ENCODE results near the gene TMCO4. TPM values are rescaled to one million over a fixed set of nuclear protein-coding genes. Genes with fewer than 3 reads are reported as not detected.

Gene TMCO4
- total RNA-seq, 1 experiment from 2014 or later, result 4.3 TPM

- TF ChIP-seq CTCF (conservative IDR thresholded peaks at IDR 0.05; ENCODE audit: low read depth, low read length) (no peak), EZH2 (IDR thresholded peaks at IDR 0.05; ENCODE audit: borderline replicate concordance, low read depth, low read length, poor library complexity, severe bottlenecking) (no peak)
- Histone ChIP-seq H3K4me3 (ENCODE audit: low read depth, low read length, poor library complexity, severe bottlenecking) (no peak overlapping the region), H3K36me3 (ENCODE audit: insufficient read depth, low read length, poor library complexity, severe bottlenecking) (no peaks in the 10 kb centered on the region), H3K4me1 (ENCODE audit: insufficient read depth, low read length, poor library complexity, severe bottlenecking) (peaks cover 13% of the 10 kb centered on the region), H3K9me3 (ENCODE audit: low read depth, low read length, poor library complexity, severe bottlenecking) (peaks cover 8% of the 10 kb centered on the region), H3K27me3 (replicated peaks; ENCODE audit: insufficient read depth, low read depth, low read length, poor library complexity) (no peaks in the 10 kb centered on the region), H3K27ac (ENCODE audit: low read depth, low read length, poor library complexity, severe bottlenecking) (no peak overlapping the region)
- intact Hi-C loops (cut with micrococcal nuclease; ENCODE audit: unreplicated experiment), result no loop called here
- BruUV-seq (replicated peaks), result no TSS peak
- peak; percentile 56 for DNase-seq (ENCODE audit: low spot score)
- CTCF ChIA-PET, result no interaction called here
- POLR2A ChIA-PET (ENCODE audit: low non-redundant PET), result no interaction called here
Observed at GRCh38 chr1:19730793-19731192, 68.9 kb downstream of the TMCO4 start.

- Histone ChIP-seq H3K4me1 (ENCODE audit: insufficient read depth, low read length, poor library complexity, severe bottlenecking) (peaks cover 7% of the 10 kb centered on the region), H3K27me3 (replicated peaks; ENCODE audit: insufficient read depth, low read depth, low read length, poor library complexity) (no peaks in the 10 kb centered on the region), H3K27ac (ENCODE audit: low read depth, low read length, poor library complexity, severe bottlenecking) (no peak overlapping the region), H3K4me3 (ENCODE audit: low read depth, low read length, poor library complexity, severe bottlenecking) (no peak overlapping the region), H3K9me3 (ENCODE audit: low read depth, low read length, poor library complexity, severe bottlenecking) (peaks cover 8% of the 10 kb centered on the region), H3K36me3 (ENCODE audit: insufficient read depth, low read length, poor library complexity, severe bottlenecking) (no peaks in the 10 kb centered on the region)
- DNase-seq (ENCODE audit: low spot score), result no peak
- no peak for TF ChIP-seq EZH2 (IDR thresholded peaks at IDR 0.05; ENCODE audit: borderline replicate concordance, low read depth, low read length, poor library complexity, severe bottlenecking)
- no peak for TF ChIP-seq CTCF (conservative IDR thresholded peaks at IDR 0.05; ENCODE audit: low read depth, low read length)
- BruUV-seq (replicated peaks), result no TSS peak
- intact Hi-C loops (cut with micrococcal nuclease; ENCODE audit: unreplicated experiment), result no loop called here
- POLR2A ChIA-PET (ENCODE audit: low non-redundant PET), result no interaction called here
- CTCF ChIA-PET, result no interaction called here
Observed at GRCh38 chr1:19730232-19730631, 69.5 kb downstream of the TMCO4 start.

DNA sequence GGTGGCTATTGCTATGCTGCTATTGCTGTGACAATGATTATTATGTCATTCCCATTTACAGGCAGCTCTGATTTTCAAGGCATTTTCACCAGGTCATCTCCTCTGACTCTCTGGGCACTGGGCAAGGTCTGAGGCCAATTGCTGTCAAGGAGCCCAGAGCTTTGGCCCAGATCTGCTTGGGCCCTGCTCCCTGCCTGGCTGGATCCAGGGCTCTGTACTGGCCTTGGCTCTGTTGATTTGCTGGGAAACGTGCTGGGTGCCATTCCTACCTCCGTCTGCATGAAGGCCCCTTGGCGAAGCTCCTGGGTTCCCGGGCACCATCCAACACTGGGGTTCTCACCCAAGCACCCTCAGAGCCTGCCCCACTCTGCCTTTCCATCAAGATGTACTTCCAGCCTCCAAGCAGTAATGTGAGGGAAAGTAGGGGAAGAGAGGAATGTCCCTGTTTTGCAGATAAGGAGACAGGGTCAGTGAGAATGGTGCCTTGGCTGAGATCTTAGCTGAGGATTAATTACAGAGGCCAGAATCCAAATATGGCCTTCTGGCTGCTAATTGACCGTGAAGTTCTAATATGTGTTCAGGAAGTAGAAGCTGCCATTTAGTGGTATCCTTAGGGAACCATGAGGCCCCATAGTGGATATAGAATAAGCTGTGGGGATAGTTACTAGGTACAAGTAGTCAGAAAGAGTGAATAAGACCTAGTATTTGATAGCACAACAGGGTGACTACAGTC lies 71.1 kb downstream of the TMCO4 start:
- no peaks in the 10 kb centered on the region for H3K4me1 ChIP-seq (ENCODE audit: insufficient read depth, low read length, poor library complexity, severe bottlenecking)
- H3K27me3 ChIP-seq (replicated peaks; ENCODE audit: insufficient read depth, low read depth, low read length, poor library complexity), result no peaks in the 10 kb centered on the region
- H3K27ac ChIP-seq (ENCODE audit: low read depth, low read length, poor library complexity, severe bottlenecking), result no peak overlapping the region
- no TSS peak for BruUV-seq (replicated peaks)
- peak; percentile 29 for DNase-seq (ENCODE audit: low spot score)
- H3K9me3 ChIP-seq (ENCODE audit: low read depth, low read length, poor library complexity, severe bottlenecking), result peaks cover 8% of the 10 kb centered on the region
- H3K4me3 ChIP-seq (ENCODE audit: low read depth, low read length, poor library complexity, severe bottlenecking), result no peak overlapping the region
- H3K36me3 ChIP-seq (ENCODE audit: insufficient read depth, low read length, poor library complexity, severe bottlenecking), result no peaks in the 10 kb centered on the region
- TF ChIP-seq EZH2 (IDR thresholded peaks at IDR 0.05; ENCODE audit: borderline replicate concordance, low read depth, low read length, poor library complexity, severe bottlenecking) (no peak), CTCF (conservative IDR thresholded peaks at IDR 0.05; ENCODE audit: low read depth, low read length) (no peak)
- intact Hi-C loops (cut with micrococcal nuclease; ENCODE audit: unreplicated experiment), result no loop called here
- ChIA-PET CTCF (interaction anchor here (0.6 to 1.3 kb wide), 2 partner anchors 13 to 77 kb away, joined by 3 to 4 read pairs; no protein-coding TSS in a partner anchor), POLR2A (ENCODE audit: low non-redundant PET) (no interaction called here)

All from A673 (cell line).